IMR-90 (cell line): ENCODE measurements around the gene RPLP1.

Experiments used
- MXI1 ChIP-seq: IDR thresholded peaks from 2 replicates; pipeline ENCODE4 v1.6.1; 2012; ENCODE audit warnings: low read depth, mild to moderate bottlenecking, low read length, moderate library complexity, borderline replicate concordance
- POLR2A ChIP-seq: IDR thresholded peaks from 2 replicates; pipeline ENCODE4 v1.6.1; 2012; ENCODE audit warnings: mild to moderate bottlenecking, low read depth, low read length
- TF ChIP-seq, protein P1 (sequence below): conservative IDR thresholded peaks from 2 replicates; pipeline ENCODE4 v1.5.1; 2012; ENCODE audit warnings: mild to moderate bottlenecking, low read depth, low read length, improper control_type of control experiment

DNA sequence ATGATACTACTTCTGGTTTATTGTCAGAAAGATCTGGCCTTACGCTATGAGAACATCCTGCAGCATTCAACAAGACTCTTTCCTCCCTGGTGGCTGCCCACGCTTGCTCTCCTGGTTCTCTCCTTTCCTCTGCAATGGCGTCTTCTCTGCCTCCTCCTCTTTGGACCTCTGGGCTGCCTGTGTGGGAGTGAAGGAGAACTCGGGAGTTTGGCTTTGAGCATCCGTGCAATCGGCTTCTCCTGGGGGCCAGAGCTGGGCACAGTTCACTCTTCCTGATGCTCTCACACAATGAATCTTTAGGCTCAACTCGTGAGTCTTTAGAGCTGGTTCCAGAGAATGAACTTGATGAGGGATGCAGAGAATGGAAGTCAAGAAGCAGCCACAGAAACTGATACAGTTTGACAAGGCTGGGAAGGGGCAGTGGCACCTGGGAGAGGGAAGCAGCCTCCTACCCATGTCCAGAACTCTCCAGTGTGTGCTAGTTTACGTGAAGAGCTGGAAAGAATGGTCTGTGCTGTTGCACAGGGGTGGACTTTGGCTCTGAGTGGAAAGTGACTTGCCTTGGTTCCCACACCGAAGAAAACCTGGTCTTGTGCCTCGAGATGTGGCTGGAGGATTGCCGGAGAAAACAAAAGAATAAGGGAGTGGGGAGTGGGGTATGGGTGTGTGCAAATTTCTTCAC, 37.9 kb downstream of the RPLP1 start:
- TF ChIP-seq, protein P1, sequence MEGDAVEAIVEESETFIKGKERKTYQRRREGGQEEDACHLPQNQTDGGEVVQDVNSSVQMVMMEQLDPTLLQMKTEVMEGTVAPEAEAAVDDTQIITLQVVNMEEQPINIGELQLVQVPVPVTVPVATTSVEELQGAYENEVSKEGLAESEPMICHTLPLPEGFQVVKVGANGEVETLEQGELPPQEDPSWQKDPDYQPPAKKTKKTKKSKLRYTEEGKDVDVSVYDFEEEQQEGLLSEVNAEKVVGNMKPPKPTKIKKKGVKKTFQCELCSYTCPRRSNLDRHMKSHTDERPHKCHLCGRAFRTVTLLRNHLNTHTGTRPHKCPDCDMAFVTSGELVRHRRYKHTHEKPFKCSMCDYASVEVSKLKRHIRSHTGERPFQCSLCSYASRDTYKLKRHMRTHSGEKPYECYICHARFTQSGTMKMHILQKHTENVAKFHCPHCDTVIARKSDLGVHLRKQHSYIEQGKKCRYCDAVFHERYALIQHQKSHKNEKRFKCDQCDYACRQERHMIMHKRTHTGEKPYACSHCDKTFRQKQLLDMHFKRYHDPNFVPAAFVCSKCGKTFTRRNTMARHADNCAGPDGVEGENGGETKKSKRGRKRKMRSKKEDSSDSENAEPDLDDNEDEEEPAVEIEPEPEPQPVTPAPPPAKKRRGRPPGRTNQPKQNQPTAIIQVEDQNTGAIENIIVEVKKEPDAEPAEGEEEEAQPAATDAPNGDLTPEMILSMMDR, result no peak
- TF ChIP-seq MXI1 (no peak), POLR2A (no peak)
